ENCODE results near the gene ADARB2.
A peak's percentile ranks its signal among the peaks of the same experiment; 100 is the strongest.

ADARB2 gene

GRCh38 chr10:1735562-1735961 lies 1.8 kb downstream of the ADARB2 start:
- no peak for DNase-seq

GRCh38 chr10:1734288-1734687 lies 3.0 kb downstream of the ADARB2 start:
- no peak for DNase-seq

- DNase-seq: no peak
Observed at GRCh38 chr10:1733720-1734119, 3.6 kb downstream of the ADARB2 start.

- DNase-seq: no peak
Observed at GRCh38 chr10:1732564-1732996, 4.7 kb downstream of the ADARB2 start.

- DNase-seq: no peak
Observed at GRCh38 chr10:1731592-1731991, 5.7 kb downstream of the ADARB2 start.

- no peak for DNase-seq
Observed at GRCh38 chr10:1729751-1730150, 7.6 kb downstream of the ADARB2 start.

- no peak for DNase-seq
Observed at GRCh38 chr10:1726861-1727260, 10.5 kb downstream of the ADARB2 start.

GRCh38 chr10:1724921-1725488 lies 12.3 kb downstream of the ADARB2 start:
- no peak for DNase-seq

- no peak for DNase-seq
Observed at GRCh38 chr10:1716839-1717238, 20.5 kb downstream of the ADARB2 start.

GRCh38 chr10:1715821-1716220 lies 21.5 kb downstream of the ADARB2 start:
- DNase-seq: peak; percentile 25

- no peak for DNase-seq
Observed at GRCh38 chr10:1712944-1713671, 24.2 kb downstream of the ADARB2 start.

GRCh38 chr10:1712314-1712713 lies 25.0 kb downstream of the ADARB2 start:
- DNase-seq: no peak

- no peak for DNase-seq
Observed at GRCh38 chr10:1709161-1709560, 28.2 kb downstream of the ADARB2 start.

- no peak for DNase-seq
Observed at GRCh38 chr10:1708746-1709145, 28.6 kb downstream of the ADARB2 start.

GRCh38 chr10:1706711-1707110 lies 30.6 kb downstream of the ADARB2 start:
- peak; percentile 29 for DNase-seq

GRCh38 chr10:1706256-1706655 lies 31.1 kb downstream of the ADARB2 start:
- DNase-seq: no peak

- DNase-seq: no peak
Observed at GRCh38 chr10:1698185-1698584, 39.1 kb downstream of the ADARB2 start.

GRCh38 chr10:1696106-1696505 lies 41.2 kb downstream of the ADARB2 start:
- no peak for DNase-seq

- DNase-seq: no peak
Observed at GRCh38 chr10:1690086-1690485, 47.2 kb downstream of the ADARB2 start.

GRCh38 chr10:1688531-1688930 lies 48.8 kb downstream of the ADARB2 start:
- DNase-seq: no peak

- DNase-seq: no peak
Observed at GRCh38 chr10:1687623-1688150, 49.6 kb downstream of the ADARB2 start.

- no peak for DNase-seq
Observed at GRCh38 chr10:1687190-1687589, 50.1 kb downstream of the ADARB2 start.

- no peak for DNase-seq
Observed at GRCh38 chr10:1686491-1686749, 50.9 kb downstream of the ADARB2 start.

- no peak for DNase-seq
Observed at GRCh38 chr10:1685699-1686490, 51.4 kb downstream of the ADARB2 start.
